ENCODE results near the gene SLC25A28. TPM values are rescaled to one million over a fixed set of nuclear protein-coding genes. Genes with fewer than 3 reads are reported as not detected.

SLC25A28 gene
- total RNA-seq, 1 experiment from 2014 or later = 19.2 TPM

GRCh38 chr10:99590799-99591198 is 29.4 kb downstream of the SLC25A28 start:
- DNase-seq (ENCODE audit: low read depth) = no peak

- no peak for DNase-seq (ENCODE audit: low read depth)
Measured at GRCh38 chr10:99583687-99584086, 36.6 kb downstream of the SLC25A28 start.

GRCh38 chr10:99582255-99582770 is 37.9 kb downstream of the SLC25A28 start:
- DNase-seq (ENCODE audit: low read depth) = no peak

GRCh38 chr10:99579971-99580370 is 40.3 kb downstream of the SLC25A28 start:
- DNase-seq (ENCODE audit: low read depth) = no peak

- DNase-seq (ENCODE audit: low read depth) = no peak
Measured at GRCh38 chr10:99573790-99574189, 46.4 kb downstream of the SLC25A28 start.

GRCh38 chr10:99571816-99572215 is 48.4 kb downstream of the SLC25A28 start:
- no peak for DNase-seq (ENCODE audit: low read depth)

- DNase-seq (ENCODE audit: low read depth) = no peak
Measured at GRCh38 chr10:99569961-99570360, 50.3 kb downstream of the SLC25A28 start.

- DNase-seq (ENCODE audit: low read depth) = no peak
Measured at GRCh38 chr10:99569253-99569939, 50.8 kb downstream of the SLC25A28 start.

GRCh38 chr10:99565166-99565565 is 55.1 kb downstream of the SLC25A28 start:
- no peak for DNase-seq (ENCODE audit: low read depth)

GRCh38 chr10:99564361-99564760 is 55.9 kb downstream of the SLC25A28 start:
- DNase-seq (ENCODE audit: low read depth) = no peak

GRCh38 chr10:99562631-99563030 is 57.6 kb downstream of the SLC25A28 start:
- DNase-seq (ENCODE audit: low read depth) = no peak

Small RNA genes within 50 kb of the gene (small RNA-seq; reads per million reads assigned to genes)
- not detected for gene AL133353.1

Other genes starting within 250 kb of the SLC25A28 start
- 33.9 and 43.9 TPM in 2 replicates for gene GOT1, start 189.8 kb downstream of the SLC25A28 start, total RNA-seq (2014; rRNA removed; shearing (Covaris generic))
- not detected in 2 replicates for gene NKX2-3, start 87.5 kb downstream of the SLC25A28 start, total RNA-seq (2014; rRNA removed; shearing (Covaris generic))
- gene ENTPD7, start 39.1 kb upstream of the SLC25A28 start, total RNA-seq (2014; rRNA removed; shearing (Covaris generic)) = 14.6 and 15.0 TPM in 2 replicates
- gene COX15, start 111.7 kb upstream of the SLC25A28 start, total RNA-seq (2014; rRNA removed; shearing (Covaris generic)) = 38.4 and 41.4 TPM in 2 replicates
- 25.6 and 26.4 TPM in 2 replicates for gene CUTC, start 111.8 kb upstream of the SLC25A28 start, total RNA-seq (2014; rRNA removed; shearing (Covaris generic))
- gene ABCC2, start 162.2 kb upstream of the SLC25A28 start, total RNA-seq (2014; rRNA removed; shearing (Covaris generic)) = 0.80 and 0.90 TPM in 2 replicates

All from HT1080 (cell line).